SHP77 (cell line): ENCODE results near the gene GLB1L2.
"Not testable (repeated sequence)": the region's sequence is repeated elsewhere in the genome, so short reads cannot be mapped to it uniquely, and the experiment has no call there.

Experiments
- DNase-seq, 2 experiments: peaks; one replicate each; lab custom pipeline; 2025; lab: John Stamatoyannopoulos, UW

The GLB1L2 gene

GRCh38 chr11:134328433-134328832, 3.4 kb upstream of the GLB1L2 start:
- DNase-seq: no peak

- no peak for DNase-seq
Measured at GRCh38 chr11:134330611-134331353, 1.0 kb upstream of the GLB1L2 start.

GRCh38 chr11:134332189-134332631, 422 bp downstream of the GLB1L2 start:
- no peak for DNase-seq

DNA sequence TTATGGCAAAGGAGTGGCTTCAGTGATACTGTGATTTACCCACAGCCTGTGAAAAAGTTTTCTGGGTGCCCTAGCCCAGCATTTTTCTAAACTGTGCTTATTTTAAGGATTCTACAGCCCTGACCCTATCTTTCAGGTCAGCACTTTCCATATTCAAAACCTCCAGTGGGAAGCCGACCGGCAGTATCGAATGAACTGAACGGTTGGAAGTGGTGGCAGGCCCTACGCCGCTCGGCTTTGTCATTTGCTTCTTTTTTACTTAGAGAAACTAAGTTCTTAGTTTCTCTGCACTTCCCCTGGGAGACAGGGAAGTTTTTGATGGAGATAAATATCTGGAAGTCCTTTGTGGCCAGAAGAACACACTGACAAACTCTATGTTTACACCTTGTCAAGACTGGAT, 994 bp downstream of the GLB1L2 start:
- no peak for DNase-seq

DNA sequence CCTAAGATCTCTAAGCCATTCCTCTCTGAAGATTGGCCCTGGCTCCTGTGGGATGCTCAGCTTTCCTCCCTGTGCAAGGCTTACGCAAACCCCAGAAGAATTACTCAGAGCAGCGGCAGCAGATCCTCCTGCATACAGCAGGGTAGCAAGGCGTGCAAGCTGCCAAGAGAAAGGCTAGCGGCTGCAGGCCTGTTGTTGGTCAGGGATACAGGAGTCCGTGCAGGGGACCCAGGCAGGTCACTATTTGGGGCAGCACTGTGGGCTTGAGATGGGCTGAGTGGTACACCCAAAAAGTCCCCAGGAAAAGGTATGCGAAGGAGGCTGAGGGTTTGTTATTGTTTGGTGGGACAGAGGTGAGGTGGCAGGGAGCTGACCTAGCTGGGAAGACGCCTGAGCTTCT, 1.5 kb downstream of the GLB1L2 start:
- no peak for DNase-seq

DNA sequence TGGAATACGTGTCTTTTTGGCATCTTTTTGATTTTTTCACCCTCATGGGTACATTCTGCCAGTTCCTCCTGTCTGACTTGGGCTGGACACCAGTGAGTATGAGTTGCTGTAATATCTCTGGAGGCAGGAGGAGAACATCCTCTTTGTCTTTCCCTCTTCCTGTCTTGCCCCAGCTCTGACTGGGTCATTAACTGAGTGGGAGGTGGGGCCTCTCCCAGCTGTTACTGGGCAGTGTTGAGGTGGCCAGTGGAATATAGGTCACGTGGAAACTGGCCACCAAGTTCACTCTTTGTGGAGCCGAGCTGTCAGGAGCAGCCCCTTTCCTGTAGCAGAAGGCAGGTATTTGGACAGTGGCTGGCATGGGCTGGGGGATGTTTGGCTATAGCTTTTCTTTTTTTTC, 2.2 kb downstream of the GLB1L2 start:
- no peak for DNase-seq

- no peak for DNase-seq
Measured at GRCh38 chr11:134334796-134335571, 3.2 kb downstream of the GLB1L2 start.

DNA sequence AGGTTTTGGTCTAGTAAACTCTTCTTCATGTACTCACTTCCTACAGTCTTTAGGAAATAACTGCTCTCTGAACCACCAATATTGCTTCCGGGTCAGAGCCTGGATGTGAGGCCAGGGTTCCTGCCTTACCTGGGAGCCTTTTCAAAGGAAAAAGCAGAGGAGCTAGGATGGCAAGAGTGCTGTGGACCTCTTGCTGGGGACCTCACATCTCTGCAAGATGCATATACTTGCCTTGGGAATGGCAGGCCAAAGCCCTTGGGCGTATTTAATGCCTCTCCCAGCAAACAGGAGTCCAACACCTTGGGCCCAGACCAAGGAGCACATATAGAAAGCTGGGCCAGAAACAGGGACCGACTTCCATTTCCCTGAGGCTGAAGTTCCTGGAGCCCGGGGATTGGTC, 5.3 kb downstream of the GLB1L2 start:
- no peak for DNase-seq

DNA sequence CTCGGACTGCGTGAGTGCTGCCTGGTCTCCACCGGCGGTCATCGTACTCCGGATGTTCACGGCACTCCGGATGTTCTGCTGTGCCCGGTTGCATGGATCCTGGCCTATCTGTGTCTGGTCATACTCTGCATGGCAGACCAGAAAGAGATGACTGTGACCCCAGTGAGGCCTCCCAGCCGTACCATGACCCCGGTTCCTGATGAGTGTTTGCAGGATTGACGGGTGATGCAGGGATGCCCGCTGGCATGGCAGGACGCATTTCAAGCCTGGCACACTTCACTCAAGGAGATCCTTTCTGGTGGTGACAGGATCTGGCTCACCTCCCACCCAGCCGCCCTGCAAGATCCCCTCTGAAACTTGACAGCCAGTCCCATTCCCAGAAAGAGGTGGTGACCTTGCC, 6.3 kb downstream of the GLB1L2 start:
- no peak for DNase-seq

GRCh38 chr11:134338654-134339053, 6.9 kb downstream of the GLB1L2 start:
- DNase-seq: no peak

GRCh38 chr11:134339756-134340155, 8.0 kb downstream of the GLB1L2 start:
- no peak for DNase-seq

GRCh38 chr11:134340354-134340964, 8.7 kb downstream of the GLB1L2 start:
- DNase-seq: no peak

DNA sequence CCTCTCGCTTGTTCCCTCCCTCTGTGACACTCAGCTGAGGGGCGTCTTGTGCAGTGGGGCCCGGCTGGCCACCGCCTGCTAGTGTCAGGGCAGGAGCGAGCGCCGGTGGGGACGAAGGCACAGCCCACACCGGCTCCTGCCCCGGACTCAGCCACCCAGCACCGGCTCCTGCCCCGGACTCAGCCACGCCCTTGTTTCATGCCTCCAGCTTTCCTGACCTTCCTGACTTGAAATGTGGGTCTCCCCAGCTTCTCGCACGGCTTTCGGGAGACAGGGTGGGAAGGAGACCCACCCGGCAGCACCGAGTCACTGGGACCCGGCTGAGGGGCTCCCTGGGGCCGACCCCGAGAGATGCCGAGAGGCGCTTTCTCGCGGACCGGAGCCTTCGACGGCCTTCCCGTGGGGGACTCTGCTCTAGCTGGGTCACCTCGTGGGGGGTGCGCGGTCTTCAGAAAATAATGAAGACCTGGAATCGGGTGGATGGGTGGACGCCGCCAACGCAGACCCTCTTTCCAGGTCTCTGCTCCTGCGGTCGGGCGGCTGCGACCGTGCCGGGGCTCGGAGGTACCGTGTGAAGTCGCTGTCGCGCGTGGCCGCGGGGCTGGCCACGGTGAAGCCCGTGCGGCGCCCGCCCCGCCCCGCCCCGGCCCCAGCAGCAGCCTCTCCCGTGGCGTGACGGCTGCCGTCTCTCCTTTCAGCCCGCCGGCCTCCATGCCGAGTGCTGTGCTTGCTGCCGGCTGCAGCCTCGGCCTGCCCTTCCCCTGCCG, 10.2 kb downstream of the GLB1L2 start:
- DNase-seq: no peak

- no peak for DNase-seq
Measured at GRCh38 chr11:134342572-134343340, 11.0 kb downstream of the GLB1L2 start.

DNA sequence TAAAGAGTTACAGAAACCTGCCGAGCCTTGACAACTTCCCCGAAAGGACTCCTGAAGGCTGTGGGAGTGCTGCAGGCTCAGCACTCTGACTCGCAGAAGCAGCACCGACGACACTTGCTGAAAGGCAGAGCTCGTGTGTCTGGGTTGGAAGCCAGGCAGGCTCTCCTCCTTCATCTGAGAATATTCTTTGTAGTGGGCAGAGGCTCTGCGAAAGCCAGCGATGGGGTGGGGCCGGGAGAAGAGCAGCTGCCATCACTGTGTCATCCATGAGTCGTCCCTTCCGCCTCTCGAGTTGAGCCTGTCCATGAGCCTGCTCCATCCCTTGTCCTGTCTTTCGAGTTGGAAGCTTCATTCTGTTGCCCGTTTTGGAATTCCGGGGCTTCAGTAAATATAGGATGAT, 11.9 kb downstream of the GLB1L2 start:
- DNase-seq: no peak

- not testable (repeated sequence) for DNase-seq
Measured at GRCh38 chr11:134344497-134345236, 12.9 kb downstream of the GLB1L2 start.

GRCh38 chr11:134345237-134345550, 13.4 kb downstream of the GLB1L2 start:
- DNase-seq: no peak

GRCh38 chr11:134346101-134346975, 14.6 kb downstream of the GLB1L2 start:
- DNase-seq: no peak

DNA sequence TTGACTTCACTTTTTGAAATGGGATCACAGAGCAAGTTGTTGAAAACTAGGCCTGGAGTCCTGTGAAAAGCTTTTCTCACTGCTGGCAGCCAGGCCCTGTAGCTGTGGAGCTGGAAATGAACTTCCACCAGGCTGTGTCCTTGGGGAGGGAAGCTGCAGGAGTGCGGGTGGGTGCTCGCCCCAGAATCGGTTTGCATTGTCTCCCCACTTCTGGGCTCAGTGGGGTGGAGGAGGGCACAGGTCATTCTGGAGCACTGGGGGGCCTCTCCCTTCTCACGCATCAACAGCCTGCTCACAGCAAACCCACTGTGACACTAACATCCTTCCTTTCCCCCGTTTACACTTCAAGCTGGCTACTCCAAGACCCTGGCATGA, 15.2 kb downstream of the GLB1L2 start:
- no peak for DNase-seq

GRCh38 chr11:134347441-134347840, 15.7 kb downstream of the GLB1L2 start:
- DNase-seq: no peak
